HS-27A (cell line): ENCODE measurements around the gene COL13A1.

Source experiments
- DNase-seq: peaks from one replicate; pipeline ENCODE4 v3.0.0-alpha.2; 2012; ENCODE audit warnings: low read depth, missing footprints

The COL13A1 gene

DNA sequence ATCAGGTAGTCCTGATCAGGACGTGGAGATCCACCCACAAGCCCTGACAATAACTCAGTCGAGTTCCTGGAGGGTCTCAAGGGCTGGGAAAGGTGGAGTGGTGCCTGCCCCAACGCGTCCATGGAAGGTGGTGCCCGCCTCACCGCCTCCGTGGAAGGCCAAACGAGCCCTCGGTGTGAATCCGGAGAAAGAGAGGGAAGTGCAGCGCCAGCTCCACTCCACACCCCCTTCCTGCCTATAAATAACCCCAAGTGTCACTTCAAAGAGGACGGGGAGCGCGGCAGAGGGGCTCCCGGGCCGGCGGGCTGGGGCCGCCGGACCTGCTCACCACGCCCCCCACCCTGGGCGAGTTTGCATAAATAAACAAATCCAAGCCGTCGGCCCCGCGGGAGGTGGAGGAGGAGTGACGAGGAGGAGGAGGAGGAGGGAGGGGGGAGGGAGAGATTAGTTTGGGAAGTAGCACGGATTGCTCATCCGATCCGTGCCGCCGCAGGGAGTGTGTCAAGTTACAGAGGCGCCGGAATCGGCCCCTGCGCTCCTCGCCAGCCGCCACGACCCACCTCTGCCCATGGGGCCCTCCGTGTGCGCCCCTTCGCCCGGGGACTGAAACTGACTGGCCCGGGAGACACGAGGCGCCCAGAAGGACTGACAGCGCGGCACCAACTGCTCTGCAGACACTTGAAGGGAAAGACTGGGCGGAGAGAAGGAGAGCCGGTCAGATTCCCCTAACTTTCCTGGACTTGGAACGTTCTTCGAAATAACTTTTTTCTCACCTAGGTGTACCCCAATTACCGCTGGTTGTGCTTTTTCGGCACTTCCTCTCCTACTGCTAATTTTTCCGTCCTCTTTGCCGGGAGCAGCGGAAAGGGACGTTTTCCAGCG, at the start of gene COL13A1:
TSS of gene COL13A1 (plus strand) at position 473 of the 882 bp plus-strand sequence. CDS start 518 bp downstream, outside the sequence.
- no peak for DNase-seq

GRCh38 chr10:69752479-69752878, 49.2 kb upstream of the COL13A1 start:
- no peak for DNase-seq

DNA sequence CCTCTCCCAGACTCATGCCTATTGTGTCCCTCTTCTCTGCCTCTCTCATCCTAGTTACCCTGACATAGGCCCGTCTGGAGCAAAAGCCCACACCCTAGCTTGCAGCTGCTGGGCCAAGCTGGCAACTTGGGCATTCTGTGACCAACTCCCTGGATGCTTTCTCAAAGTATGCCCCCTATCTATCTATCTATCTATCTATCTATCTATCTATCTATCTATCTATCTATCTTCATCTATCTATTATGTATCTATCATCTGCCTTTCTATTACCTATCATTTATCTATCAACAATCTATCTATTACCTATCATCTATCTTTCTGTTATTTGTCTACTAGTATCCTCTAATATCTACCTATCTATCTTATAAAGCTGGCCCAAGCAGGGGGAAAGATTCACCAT, 45.4 kb upstream of the COL13A1 start:
- DNase-seq = no peak

- DNase-seq = no peak
Observed at GRCh38 chr10:69757206-69757552, 44.5 kb upstream of the COL13A1 start.

GRCh38 chr10:69757553-69758309, 44.0 kb upstream of the COL13A1 start:
- no peak for DNase-seq

DNA sequence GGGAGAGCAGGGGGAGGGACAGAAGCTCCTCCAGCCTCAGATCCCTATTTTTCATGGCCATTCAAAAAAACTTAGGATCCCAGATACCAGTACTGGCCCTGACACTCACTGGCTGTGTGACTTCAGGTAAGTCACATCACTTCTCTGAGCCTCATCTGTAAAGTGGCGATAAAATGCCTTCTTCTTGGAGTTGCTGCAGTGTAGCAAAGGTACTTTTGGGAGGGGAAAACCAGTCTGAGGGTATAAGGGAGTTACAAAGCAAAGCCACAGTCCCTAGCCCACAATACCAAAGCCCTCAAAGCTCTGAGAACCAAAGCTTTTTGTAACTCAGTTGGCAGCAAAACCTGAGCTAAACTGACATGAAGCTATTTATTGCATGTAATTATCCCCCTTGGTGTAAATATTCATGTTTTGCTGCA, 43.4 kb upstream of the COL13A1 start:
- DNase-seq = no peak

- no peak for DNase-seq
Observed at GRCh38 chr10:69759641-69760040, 42.1 kb upstream of the COL13A1 start.

- DNase-seq = no peak
Observed at GRCh38 chr10:69760072-69760471, 41.6 kb upstream of the COL13A1 start.

GRCh38 chr10:69761320-69761719, 40.4 kb upstream of the COL13A1 start:
- no peak for DNase-seq

GRCh38 chr10:69766161-69766910, 35.4 kb upstream of the COL13A1 start:
- DNase-seq = no peak

GRCh38 chr10:69767793-69768192, 33.9 kb upstream of the COL13A1 start:
- DNase-seq = no peak

DNA sequence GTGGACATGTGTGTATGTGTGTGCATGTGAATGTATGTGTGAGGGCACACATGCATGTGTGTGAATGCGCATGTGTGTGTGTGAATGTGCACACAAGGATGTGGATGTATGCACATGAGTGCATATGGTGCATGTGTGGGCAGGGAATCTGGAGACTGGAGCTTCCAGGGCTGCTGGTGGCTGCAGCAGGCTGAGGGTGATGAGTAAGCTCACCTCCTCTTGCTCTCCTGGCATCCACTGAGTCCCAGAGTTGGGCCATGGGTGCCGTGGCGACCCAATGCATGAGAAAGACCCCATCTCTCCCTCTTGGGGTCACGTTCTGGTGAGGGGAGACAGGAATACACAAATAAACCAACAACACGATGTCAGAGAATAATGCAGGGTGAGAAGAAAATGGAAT, 33.3 kb upstream of the COL13A1 start:
- no peak for DNase-seq

- peak; percentile 15 for DNase-seq
Observed at GRCh38 chr10:69769395-69769992, 32.2 kb upstream of the COL13A1 start.

GRCh38 chr10:69772933-69773704, 28.6 kb upstream of the COL13A1 start:
- no peak for DNase-seq

DNA sequence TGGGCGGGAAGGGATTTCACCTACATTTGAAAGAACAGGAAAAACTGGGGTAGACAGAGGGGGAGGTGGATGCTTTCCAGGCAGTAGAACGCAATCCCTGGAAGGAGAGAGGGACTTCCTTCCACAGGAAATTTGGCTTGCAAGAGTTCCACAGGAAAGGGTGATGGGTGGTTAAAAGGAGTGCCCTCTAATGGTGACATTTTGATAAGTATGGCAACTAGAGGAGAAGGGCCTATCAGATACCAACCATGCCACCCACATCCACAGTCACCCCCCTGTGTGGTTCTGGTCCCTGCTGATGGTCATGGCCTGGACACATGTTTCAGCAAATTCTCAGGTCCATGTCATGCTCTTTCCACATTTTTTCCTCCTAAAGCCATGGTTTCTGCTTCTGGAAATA, 27.1 kb upstream of the COL13A1 start:
- DNase-seq = no peak

- DNase-seq = no peak
Observed at GRCh38 chr10:69780077-69780476, 21.6 kb upstream of the COL13A1 start.

GRCh38 chr10:69781576-69781975, 20.1 kb upstream of the COL13A1 start:
- DNase-seq = no peak

GRCh38 chr10:69783515-69783914, 18.2 kb upstream of the COL13A1 start:
- no peak for DNase-seq

- DNase-seq = no peak
Observed at GRCh38 chr10:69786791-69787190, 14.9 kb upstream of the COL13A1 start.

- no peak for DNase-seq
Observed at GRCh38 chr10:69787681-69788080, 14.0 kb upstream of the COL13A1 start.

DNA sequence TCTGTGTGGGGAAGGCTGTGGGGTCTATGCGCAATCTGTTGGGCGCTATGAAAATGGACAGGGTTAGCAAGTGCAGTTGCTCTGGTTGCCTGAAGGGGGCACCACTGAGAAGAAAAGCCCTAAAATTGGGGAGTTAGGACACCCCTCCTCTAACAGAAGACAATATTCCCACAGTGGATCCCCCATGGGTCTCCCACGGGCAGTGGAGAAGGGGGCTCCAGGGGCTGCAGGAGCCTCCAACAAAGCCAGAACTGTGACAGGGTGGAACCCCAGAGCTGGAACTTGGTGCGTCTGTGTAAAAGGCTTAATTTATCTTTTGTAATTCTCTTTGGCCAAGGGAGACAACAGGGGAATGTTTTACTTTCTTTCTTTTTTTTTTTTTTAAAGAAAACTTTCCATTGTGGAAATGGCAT, 12.5 kb upstream of the COL13A1 start:
- DNase-seq = no peak
